ENCODE measurements around the gene SGIP1. TPM values are rescaled to one million over a fixed set of nuclear protein-coding genes. Genes with fewer than 3 reads are reported as not detected.
"Not testable (repeated sequence)": the region's sequence is repeated elsewhere in the genome, so short reads cannot be mapped to it uniquely, and the experiment has no call there.

SGIP1 gene
- total RNA-seq, 2 experiments from 2014 or later: 0.08 TPM; not detected in 1

- CTCF ChIA-PET: interaction anchor here (0.6 kb wide), 1 partner anchor 478 kb away, joined by 4 read pairs; no protein-coding TSS in a partner anchor
- H3K4me3 Mint-ChIP-seq: no peak overlapping the region
- H3K9me3 Mint-ChIP-seq: no peaks in the 10 kb centered on the region
- peaks cover 46% of the 10 kb centered on the region for H3K4me1 Mint-ChIP-seq
- POLR2A ChIA-PET: interaction anchor here (1.7 kb wide), 1 partner anchor 202 kb away, joined by 5 read pairs; no protein-coding TSS in a partner anchor
- peaks cover 7% of the 10 kb centered on the region for H3K27me3 Mint-ChIP-seq
- peaks cover 4% of the 10 kb centered on the region for H3K36me3 Mint-ChIP-seq (ENCODE audit: low read depth)
- DNase-seq: no peak
- no peak overlapping the region for H3K27ac Mint-ChIP-seq
Measured at GRCh38 chr1:66728021-66728420, 194.1 kb downstream of the SGIP1 start.

GRCh38 chr1:66728716-66729115 is 194.8 kb downstream of the SGIP1 start:
- CTCF ChIA-PET: not testable (repeated sequence)

GRCh38 chr1:66729119-66729518 is 195.2 kb downstream of the SGIP1 start:
- CTCF ChIA-PET: no interaction called here
- peak; percentile 41 for DNase-seq
- Mint-ChIP-seq H3K4me1 (peaks cover 53% of the 10 kb centered on the region), H3K9me3 (no peaks in the 10 kb centered on the region), H3K27me3 (peaks cover 7% of the 10 kb centered on the region), H3K27ac (peak overlapping the region; percentile 73), H3K4me3 (peak overlapping the region; percentile 19), H3K36me3 (ENCODE audit: low read depth) (peaks cover 4% of the 10 kb centered on the region)
- POLR2A ChIA-PET: interaction anchor here (1.7 kb wide), 1 partner anchor 201 kb away, joined by 5 read pairs; no protein-coding TSS in a partner anchor

More at GRCh38 chr1:66728716-66729115, 194.8 kb downstream of the SGIP1 start:
- not testable (repeated sequence) for H3K27me3 Mint-ChIP-seq; H3K36me3 Mint-ChIP-seq (ENCODE audit: low read depth); DNase-seq; H3K4me3 Mint-ChIP-seq; H3K9me3 Mint-ChIP-seq
- peaks cover 53% of the 10 kb centered on the region for H3K4me1 Mint-ChIP-seq
- peak overlapping the region; percentile 73 for H3K27ac Mint-ChIP-seq
- POLR2A ChIA-PET: interaction anchor here (1.7 kb wide), 1 partner anchor 201 kb away, joined by 5 read pairs; no protein-coding TSS in a partner anchor

- ChIA-PET CTCF (no interaction called here), POLR2A (interaction anchor here (1.7 kb wide), 1 partner anchor 201 kb away, joined by 5 read pairs; no protein-coding TSS in a partner anchor)
- Mint-ChIP-seq H3K9me3 (no peaks in the 10 kb centered on the region), H3K4me1 (peaks cover 53% of the 10 kb centered on the region), H3K27me3 (peaks cover 5% of the 10 kb centered on the region), H3K4me3 (peak overlapping the region; percentile 19), H3K27ac (peak overlapping the region; percentile 73), H3K36me3 (ENCODE audit: low read depth) (peaks cover 4% of the 10 kb centered on the region)
- DNase-seq: no peak
Measured at GRCh38 chr1:66729523-66729922, 195.6 kb downstream of the SGIP1 start.

- Mint-ChIP-seq H3K27me3 (peaks cover 1% of the 10 kb centered on the region), H3K9me3 (no peaks in the 10 kb centered on the region), H3K4me3 (no peak overlapping the region), H3K4me1 (peaks cover 53% of the 10 kb centered on the region), H3K27ac (no peak overlapping the region), H3K36me3 (ENCODE audit: low read depth) (peaks cover 4% of the 10 kb centered on the region)
- CTCF ChIA-PET: no interaction called here
- POLR2A ChIA-PET: interaction anchor here (1.0 kb wide), 1 partner anchor 193 kb away, joined by 3 read pairs; no protein-coding TSS in a partner anchor
- no peak for DNase-seq
Measured at GRCh38 chr1:66730462-66730861, 196.5 kb downstream of the SGIP1 start.

- ChIA-PET CTCF (interaction anchor here (0.6 kb wide), 1 partner anchor 659 kb away, joined by 3 read pairs; no protein-coding TSS in a partner anchor), POLR2A (interaction anchor here (0.7 kb wide), 1 partner anchor 18 kb away, joined by 3 read pairs; no protein-coding TSS in a partner anchor)
- Mint-ChIP-seq H3K27ac (no peak overlapping the region), H3K4me1 (peaks cover 45% of the 10 kb centered on the region), H3K4me3 (no peak overlapping the region), H3K9me3 (no peaks in the 10 kb centered on the region), H3K27me3 (peaks cover 1% of the 10 kb centered on the region), H3K36me3 (ENCODE audit: low read depth) (peaks cover 4% of the 10 kb centered on the region)
- no peak for DNase-seq
Measured at GRCh38 chr1:66731170-66731865, 197.4 kb downstream of the SGIP1 start.

- H3K27ac Mint-ChIP-seq: peak overlapping the region; percentile 57
- H3K4me3 Mint-ChIP-seq: no peak overlapping the region
- H3K4me1 Mint-ChIP-seq: peaks cover 42% of the 10 kb centered on the region
- DNase-seq: no peak
- no peaks in the 10 kb centered on the region for H3K27me3 Mint-ChIP-seq
- ChIA-PET POLR2A (interaction anchor here (0.7 to 2.0 kb wide), 6 partner anchors 13 to 382 kb away, joined by 3 to 6 read pairs (median 3); partner anchors contain the start of gene SLC35D1), CTCF (interaction anchor here (1.0 to 1.8 kb wide), 3 partner anchors 32 to 489 kb away, joined by 3 to 5 read pairs (median 5); no protein-coding TSS in a partner anchor)
- H3K36me3 Mint-ChIP-seq (ENCODE audit: low read depth): peaks cover 4% of the 10 kb centered on the region
- no peaks in the 10 kb centered on the region for H3K9me3 Mint-ChIP-seq
Measured at GRCh38 chr1:66732407-66733166, 198.6 kb downstream of the SGIP1 start.

- H3K4me1 Mint-ChIP-seq: peaks cover 44% of the 10 kb centered on the region
- peaks cover 4% of the 10 kb centered on the region for H3K36me3 Mint-ChIP-seq (ENCODE audit: low read depth)
- DNase-seq: no peak
- H3K27ac Mint-ChIP-seq: peak overlapping the region; percentile 57
- H3K9me3 Mint-ChIP-seq: no peaks in the 10 kb centered on the region
- no peaks in the 10 kb centered on the region for H3K27me3 Mint-ChIP-seq
- POLR2A ChIA-PET: interaction anchor here (1.0 to 2.0 kb wide), 3 partner anchors 20 to 321 kb away, joined by 3 to 6 read pairs (median 5); partner anchors contain the start of gene SLC35D1
- no peak overlapping the region for H3K4me3 Mint-ChIP-seq
- CTCF ChIA-PET: interaction anchor here (1.3 to 1.8 kb wide), 3 partner anchors 8 to 490 kb away, joined by 4 to 5 read pairs (median 5); no protein-coding TSS in a partner anchor
Measured at GRCh38 chr1:66733348-66734017, 199.5 kb downstream of the SGIP1 start.

- not testable (repeated sequence) for DNase-seq; H3K9me3 Mint-ChIP-seq; H3K4me3 Mint-ChIP-seq; H3K27me3 Mint-ChIP-seq; H3K27ac Mint-ChIP-seq; H3K36me3 Mint-ChIP-seq (ENCODE audit: low read depth)
- H3K4me1 Mint-ChIP-seq: peaks cover 40% of the 10 kb centered on the region
- POLR2A ChIA-PET: interaction anchor here (1.5 kb wide), 1 partner anchor 19 kb away, joined by 5 read pairs; no protein-coding TSS in a partner anchor
- CTCF ChIA-PET: interaction anchor here (1.5 kb wide), 1 partner anchor 9 kb away, joined by 4 read pairs; no protein-coding TSS in a partner anchor
Measured at GRCh38 chr1:66734531-66734930, 200.6 kb downstream of the SGIP1 start.

GRCh38 chr1:66737836-66738235 is 203.9 kb downstream of the SGIP1 start:
- H3K36me3 Mint-ChIP-seq (ENCODE audit: low read depth): peaks cover 4% of the 10 kb centered on the region
- H3K9me3 Mint-ChIP-seq: peaks cover 5% of the 10 kb centered on the region
- POLR2A ChIA-PET: interaction anchor here (1.0 to 1.6 kb wide), 2 partner anchors 9 to 13 kb away, joined by 3 to 4 read pairs; no protein-coding TSS in a partner anchor
- H3K27ac Mint-ChIP-seq: no peak overlapping the region
- no peak overlapping the region for H3K4me3 Mint-ChIP-seq
- H3K27me3 Mint-ChIP-seq: no peaks in the 10 kb centered on the region
- DNase-seq: no peak
- H3K4me1 Mint-ChIP-seq: peaks cover 20% of the 10 kb centered on the region
- CTCF ChIA-PET: interaction anchor here (2.3 kb wide), 1 partner anchor 12 kb away, joined by 18 read pairs; no protein-coding TSS in a partner anchor

GRCh38 chr1:66739401-66740157 is 205.6 kb downstream of the SGIP1 start:
- ChIA-PET POLR2A (interaction anchor here (1.2 kb wide), 1 partner anchor 10 kb away, joined by 3 read pairs; no protein-coding TSS in a partner anchor), CTCF (interaction anchor here (0.6 to 2.3 kb wide), 2 partner anchors 14 to 640 kb away, joined by 3 to 18 read pairs; no protein-coding TSS in a partner anchor)
- peaks cover 5% of the 10 kb centered on the region for H3K27me3 Mint-ChIP-seq

More at GRCh38 chr1:66739401-66740157, 205.6 kb downstream of the SGIP1 start:
- Mint-ChIP-seq H3K36me3 (ENCODE audit: low read depth) (peaks cover 5% of the 10 kb centered on the region), H3K27ac (no peak overlapping the region), H3K4me3 (no peak overlapping the region), H3K9me3 (peaks cover 6% of the 10 kb centered on the region), H3K4me1 (peaks cover 11% of the 10 kb centered on the region)
- DNase-seq: no peak

Data from activated CD4-positive, alpha-beta memory T cell treated with anti-CD3 and anti-CD28 coated beads, Interleukin-2, amount 10 ng/mL, durations not matched to agents 7 days and 5 days (primary cell).